WERI-Rb-1 (cell line): Measurements from ENCODE around the gene ARID2.

Experiments
- DNase-seq: peaks from one replicate; pipeline ENCODE4 v3.0.0-alpha.2; 2020
- H3K27ac ChIP-seq: fragments of 250-450 bp; sonication (Bioruptor Pico); 2 replicates; pipeline ENCODE4 v1.5.1; 2020; ENCODE audit warnings: mild to moderate bottlenecking, moderate library complexity
- H3K27me3 ChIP-seq: fragments of 250-450 bp; sonication (Bioruptor Pico); 2 replicates; pipeline ENCODE4 v1.5.1; 2021; ENCODE audit warnings: mild to moderate bottlenecking, low read depth, moderate library complexity; ENCODE audit not compliant: insufficient read depth, severe bottlenecking
- H3K36me3 ChIP-seq: fragments of 250-450 bp; sonication (Bioruptor Pico); 2 replicates; pipeline ENCODE4 v1.5.1; 2020; ENCODE audit warnings: mild to moderate bottlenecking, moderate library complexity
- H3K4me3 ChIP-seq: 2 replicates; pipeline ENCODE4 v1.5.1; 2011; ENCODE audit warnings: low read depth, mild to moderate bottlenecking, control low read depth, low read length
- H3K9me3 ChIP-seq: fragments of 250-450 bp; sonication (Bioruptor Pico); 2 replicates; pipeline ENCODE4 v1.5.1; 2021; ENCODE audit warnings: mild to moderate bottlenecking, moderate library complexity; ENCODE audit not compliant: severe bottlenecking
- TF ChIP-seq, protein P1 (sequence below): IDR thresholded peaks from 2 replicates; pipeline ENCODE4 v1.5.1; 2011; ENCODE audit warnings: low read depth, mild to moderate bottlenecking, control low read depth, inconsistent platforms, low read length

Gene ARID2

DNA sequence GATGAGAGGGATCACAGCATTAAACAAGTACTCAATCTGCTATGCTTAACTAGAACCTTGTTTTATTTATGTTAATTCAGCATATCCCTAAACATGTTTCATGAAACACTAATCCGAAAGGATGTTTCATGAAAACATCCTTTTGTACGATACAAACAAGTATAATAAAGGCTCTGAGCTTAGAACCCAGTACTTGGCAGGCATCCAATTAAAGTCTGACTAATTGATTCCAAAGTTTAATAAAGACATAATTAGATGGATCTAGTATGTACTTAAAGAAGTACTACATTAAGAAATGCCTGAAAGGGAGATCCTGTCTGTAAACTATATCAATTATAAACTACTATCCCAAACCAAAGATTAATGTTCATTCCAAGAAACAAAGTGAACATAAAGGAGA is 209.1 kb downstream of the ARID2 start:
- Histone ChIP-seq H3K27ac (no peak overlapping the region), H3K27me3 (no peaks in the 10 kb centered on the region), H3K4me3 (no peak overlapping the region), H3K36me3 (peaks cover 35% of the 10 kb centered on the region), H3K9me3 (no peaks in the 10 kb centered on the region)
- TF ChIP-seq, protein P1, sequence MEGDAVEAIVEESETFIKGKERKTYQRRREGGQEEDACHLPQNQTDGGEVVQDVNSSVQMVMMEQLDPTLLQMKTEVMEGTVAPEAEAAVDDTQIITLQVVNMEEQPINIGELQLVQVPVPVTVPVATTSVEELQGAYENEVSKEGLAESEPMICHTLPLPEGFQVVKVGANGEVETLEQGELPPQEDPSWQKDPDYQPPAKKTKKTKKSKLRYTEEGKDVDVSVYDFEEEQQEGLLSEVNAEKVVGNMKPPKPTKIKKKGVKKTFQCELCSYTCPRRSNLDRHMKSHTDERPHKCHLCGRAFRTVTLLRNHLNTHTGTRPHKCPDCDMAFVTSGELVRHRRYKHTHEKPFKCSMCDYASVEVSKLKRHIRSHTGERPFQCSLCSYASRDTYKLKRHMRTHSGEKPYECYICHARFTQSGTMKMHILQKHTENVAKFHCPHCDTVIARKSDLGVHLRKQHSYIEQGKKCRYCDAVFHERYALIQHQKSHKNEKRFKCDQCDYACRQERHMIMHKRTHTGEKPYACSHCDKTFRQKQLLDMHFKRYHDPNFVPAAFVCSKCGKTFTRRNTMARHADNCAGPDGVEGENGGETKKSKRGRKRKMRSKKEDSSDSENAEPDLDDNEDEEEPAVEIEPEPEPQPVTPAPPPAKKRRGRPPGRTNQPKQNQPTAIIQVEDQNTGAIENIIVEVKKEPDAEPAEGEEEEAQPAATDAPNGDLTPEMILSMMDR, result no peak
- no peak for DNase-seq

DNA sequence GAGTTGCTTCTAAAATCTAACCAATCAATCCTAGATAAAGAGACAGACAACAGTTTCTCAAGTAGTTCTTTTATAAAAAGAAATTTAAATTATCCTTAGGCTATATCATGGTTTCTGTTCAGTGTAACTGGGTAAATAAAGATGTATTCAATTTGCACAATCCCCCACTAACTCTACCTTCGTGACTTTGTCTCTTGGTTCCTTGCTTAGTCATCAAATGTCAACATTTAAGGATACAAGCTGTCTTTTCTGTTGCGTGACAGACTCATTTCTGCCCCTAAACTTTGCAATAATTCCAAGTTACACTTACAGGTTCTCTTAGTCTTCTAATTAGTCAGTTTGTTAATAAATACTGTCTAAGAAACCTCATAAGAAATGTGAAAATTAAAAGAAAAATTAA is 210.3 kb downstream of the ARID2 start:
- H3K27me3 ChIP-seq, result no peaks in the 10 kb centered on the region
- TF ChIP-seq, protein P1, result no peak
- no peak overlapping the region for H3K27ac ChIP-seq
- H3K4me3 ChIP-seq, result no peak overlapping the region
- no peaks in the 10 kb centered on the region for H3K9me3 ChIP-seq
- no peak for DNase-seq
- peaks cover 45% of the 10 kb centered on the region for H3K36me3 ChIP-seq

DNA sequence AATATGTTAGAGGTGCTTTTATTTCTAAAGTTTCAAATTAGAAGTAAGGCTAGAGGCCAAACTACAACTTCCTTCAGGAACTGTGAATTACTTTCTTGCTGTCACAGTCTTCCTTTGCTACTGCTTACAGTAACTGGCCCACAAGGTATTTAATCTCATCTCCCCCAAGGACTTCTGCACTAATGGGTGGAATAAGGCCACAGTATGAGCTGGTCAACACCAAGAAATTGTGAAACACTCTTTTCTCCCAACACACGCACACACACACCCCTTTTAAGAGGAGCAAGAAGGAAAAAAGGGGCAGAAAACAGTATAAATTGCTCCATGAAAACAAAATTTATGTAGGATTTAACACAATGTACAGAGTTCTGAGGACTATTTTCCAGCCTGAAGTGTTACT is 215.3 kb downstream of the ARID2 start:
- H3K36me3 ChIP-seq, result peaks cover 63% of the 10 kb centered on the region
- H3K9me3 ChIP-seq, result no peaks in the 10 kb centered on the region
- H3K27me3 ChIP-seq, result no peaks in the 10 kb centered on the region
- TF ChIP-seq, protein P1, result no peak
- DNase-seq, result no peak
- no peak overlapping the region for H3K4me3 ChIP-seq
- no peak overlapping the region for H3K27ac ChIP-seq

DNA sequence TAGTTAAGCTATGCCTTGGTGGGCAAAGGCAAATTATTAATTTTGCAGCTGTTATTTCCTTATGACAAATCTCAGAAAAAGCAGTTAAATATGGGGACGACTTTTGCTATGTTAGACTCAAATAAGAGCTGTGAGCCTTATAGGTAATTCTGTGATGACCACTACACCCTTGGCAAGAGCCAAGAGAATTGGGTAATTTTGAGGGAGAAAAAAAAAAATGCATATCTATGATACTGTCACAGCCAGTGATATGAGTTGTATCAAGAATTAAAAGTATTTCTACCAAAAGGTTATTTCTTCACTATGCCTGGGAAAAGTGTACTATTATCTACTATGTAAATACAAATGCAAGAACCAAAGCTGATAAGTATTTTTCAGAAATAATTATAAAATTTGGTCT is 216.9 kb downstream of the ARID2 start:
- no peaks in the 10 kb centered on the region for H3K27me3 ChIP-seq
- H3K9me3 ChIP-seq, result no peaks in the 10 kb centered on the region
- H3K4me3 ChIP-seq, result no peak overlapping the region
- TF ChIP-seq, protein P1, result no peak
- no peak overlapping the region for H3K27ac ChIP-seq
- peaks cover 54% of the 10 kb centered on the region for H3K36me3 ChIP-seq
- DNase-seq, result no peak

DNA sequence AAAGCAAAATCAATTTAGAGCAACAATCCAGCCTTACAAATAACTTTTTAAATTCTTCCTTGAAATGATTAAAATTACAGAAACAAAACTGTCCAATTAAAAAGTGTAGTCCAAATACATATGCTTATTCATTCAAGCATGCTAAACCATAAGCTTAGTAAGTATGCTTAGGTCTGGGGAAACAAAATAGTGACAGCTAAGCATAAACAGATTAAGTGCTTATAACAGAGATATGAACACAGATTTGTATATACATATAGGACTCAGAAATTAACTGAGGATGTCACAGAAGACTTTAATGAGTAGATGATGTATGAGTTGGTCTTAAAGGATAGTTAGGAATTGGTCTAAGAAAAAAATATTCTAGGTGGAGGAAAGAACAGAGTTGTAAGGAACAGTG is 219.0 kb downstream of the ARID2 start:
- Histone ChIP-seq H3K27ac (no peak overlapping the region), H3K4me3 (no peak overlapping the region), H3K36me3 (peaks cover 39% of the 10 kb centered on the region), H3K27me3 (no peaks in the 10 kb centered on the region), H3K9me3 (no peaks in the 10 kb centered on the region)
- DNase-seq, result no peak
- TF ChIP-seq, protein P1, result no peak
